DOHH2 (cell line): Measurements from ENCODE around the gene IL18.

Experiments
- H3F3A ChIP-seq: fragments of 200-600 bp; sonication (generic), shearing (Covaris generic); 2 replicates; pipeline ENCODE4 v1.6.0; 2016; ENCODE audit warnings: antibody characterized with exemption, mild to moderate bottlenecking; ENCODE audit not compliant: control insufficient read depth, insufficient read depth
- H3K27ac ChIP-seq: fragments of 200-600 bp; sonication (generic); 2 replicates; pipeline ENCODE4 v1.5.1; 2014; ENCODE audit warnings: low read depth, mild to moderate bottlenecking, low read length, moderate library complexity
- H3K27me3 ChIP-seq: fragments of 200-600 bp; sonication (generic); 2 replicates; pipeline ENCODE4 v1.6.1; 2014; ENCODE audit warnings: mild to moderate bottlenecking, low read length, mixed read lengths; ENCODE audit not compliant: control insufficient read depth
- H3K36me3 ChIP-seq: fragments of 200-600 bp; sonication (generic); 2 replicates; pipeline ENCODE4 v1.6.1; 2014; ENCODE audit warnings: mild to moderate bottlenecking, low read length, moderate library complexity, mixed read lengths; ENCODE audit not compliant: control insufficient read depth
- H3K4me1 ChIP-seq: fragments of 200-600 bp; sonication (generic); 2 replicates; pipeline ENCODE4 v1.6.1; 2014; ENCODE audit warnings: mild to moderate bottlenecking, low read length, mixed read lengths; ENCODE audit not compliant: control insufficient read depth
- H3K4me2 ChIP-seq: fragments of 200-600 bp; sonication (generic); 2 replicates; pipeline ENCODE4 v1.6.0; 2014; ENCODE audit warnings: mild to moderate bottlenecking, low read length, moderate library complexity
- H3K4me3 ChIP-seq: fragments of 200-600 bp; sonication (generic); 2 replicates; pipeline ENCODE4 v1.5.1; 2014; ENCODE audit warnings: mild to moderate bottlenecking, low read length, mixed read lengths
- H3K79me2 ChIP-seq: fragments of 200-600 bp; sonication (generic); 2 replicates; pipeline ENCODE4 v1.6.1; 2014; ENCODE audit warnings: mild to moderate bottlenecking, low read length, mixed read lengths; ENCODE audit not compliant: control insufficient read depth
- H3K9me2 ChIP-seq: fragments of 200-600 bp; sonication (generic); replicated peaks from 2 replicates; pipeline ENCODE4 v1.6.1; 2014; ENCODE audit warnings: mild to moderate bottlenecking, low read length, mixed read lengths; ENCODE audit not compliant: control insufficient read depth
- H3K9me3 ChIP-seq: fragments of 200-600 bp; sonication (generic); 2 replicates; pipeline ENCODE4 v1.6.1; 2014; ENCODE audit warnings: antibody characterized with exemption, low read length, mixed read lengths; ENCODE audit not compliant: control insufficient read depth, insufficient read depth
- H4K20me1 ChIP-seq: fragments of 200-600 bp; sonication (generic); 2 replicates; pipeline ENCODE4 v1.6.0; 2014; ENCODE audit warnings: low read depth, mild to moderate bottlenecking, antibody characterized with exemption, low read length, moderate library complexity; ENCODE audit not compliant: control insufficient read depth, insufficient read depth
- EZH2phosphoT487 ChIP-seq: fragments of 200-600 bp; sonication (generic); IDR thresholded peaks from 2 replicates; pipeline ENCODE4 v1.6.1; 2017; ENCODE audit warnings: borderline replicate concordance, mild to moderate bottlenecking, antibody characterized with exemption, low read length, moderate library complexity, mixed read lengths
- TF ChIP-seq, protein P1 (sequence below): fragments of 200-600 bp; sonication (generic); IDR thresholded peaks from one replicate; pipeline ENCODE4 v1.5.1; 2014; ENCODE audit warnings: antibody characterized with exemption, mild to moderate bottlenecking, low read depth, low read length; ENCODE audit not compliant: poor library complexity, severe bottlenecking

The IL18 gene

DNA sequence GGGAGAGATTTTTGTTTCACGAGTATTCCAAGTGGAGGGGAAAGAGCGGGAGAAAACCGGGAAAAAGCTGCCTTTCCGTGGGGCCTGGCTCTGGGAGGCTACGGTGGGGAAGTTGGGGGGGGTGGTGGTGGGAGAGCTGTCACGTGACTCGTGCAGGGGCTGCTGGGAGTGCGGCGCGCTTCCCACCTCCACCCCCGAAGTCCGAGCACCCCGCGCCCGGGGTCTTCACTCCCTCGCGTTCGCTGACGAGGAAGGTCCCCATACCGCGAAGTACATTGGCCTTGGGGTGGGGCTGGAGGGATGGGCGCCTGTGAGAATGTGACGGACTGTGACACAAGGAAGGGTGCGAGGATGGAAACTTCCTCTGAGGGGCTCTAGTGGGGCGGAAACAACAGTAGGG is 3.3 kb upstream of the IL18 start, which contains the start of gene TEX12:
Gene TEX12 (plus strand): TSS at position 228 of the 400 bp plus-strand sequence. CDS start 1,897 bp downstream, outside the sequence.
- H3K27me3 ChIP-seq, result peaks cover 3% of the 10 kb centered on the region; the same call in 1 of the 2 replicates
- no peaks in the 10 kb centered on the region for H3K36me3 ChIP-seq
- H3K4me2 ChIP-seq, result no peak within 1 kb of the TSS
- H3F3A ChIP-seq, result no peaks in the 10 kb centered on the region
- no peaks in the 10 kb centered on the region for H3K79me2 ChIP-seq
- no peak within 1 kb of the TSS for H3K4me3 ChIP-seq
- H3K4me1 ChIP-seq, result 0 out of 2 replicates have a peak, but pooled peaks cover 2% of the 10 kb centered on the region
- H4K20me1 ChIP-seq, result no peaks in the 10 kb centered on the region
- no peak within 1 kb of the TSS for H3K27ac ChIP-seq
- H3K9me2 ChIP-seq, result no peaks in the 10 kb centered on the region
- no peaks in the 10 kb centered on the region for H3K9me3 ChIP-seq
- TF ChIP-seq, protein P1, sequence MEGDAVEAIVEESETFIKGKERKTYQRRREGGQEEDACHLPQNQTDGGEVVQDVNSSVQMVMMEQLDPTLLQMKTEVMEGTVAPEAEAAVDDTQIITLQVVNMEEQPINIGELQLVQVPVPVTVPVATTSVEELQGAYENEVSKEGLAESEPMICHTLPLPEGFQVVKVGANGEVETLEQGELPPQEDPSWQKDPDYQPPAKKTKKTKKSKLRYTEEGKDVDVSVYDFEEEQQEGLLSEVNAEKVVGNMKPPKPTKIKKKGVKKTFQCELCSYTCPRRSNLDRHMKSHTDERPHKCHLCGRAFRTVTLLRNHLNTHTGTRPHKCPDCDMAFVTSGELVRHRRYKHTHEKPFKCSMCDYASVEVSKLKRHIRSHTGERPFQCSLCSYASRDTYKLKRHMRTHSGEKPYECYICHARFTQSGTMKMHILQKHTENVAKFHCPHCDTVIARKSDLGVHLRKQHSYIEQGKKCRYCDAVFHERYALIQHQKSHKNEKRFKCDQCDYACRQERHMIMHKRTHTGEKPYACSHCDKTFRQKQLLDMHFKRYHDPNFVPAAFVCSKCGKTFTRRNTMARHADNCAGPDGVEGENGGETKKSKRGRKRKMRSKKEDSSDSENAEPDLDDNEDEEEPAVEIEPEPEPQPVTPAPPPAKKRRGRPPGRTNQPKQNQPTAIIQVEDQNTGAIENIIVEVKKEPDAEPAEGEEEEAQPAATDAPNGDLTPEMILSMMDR, result no peak
- no peak for TF ChIP-seq EZH2phosphoT487

DNA sequence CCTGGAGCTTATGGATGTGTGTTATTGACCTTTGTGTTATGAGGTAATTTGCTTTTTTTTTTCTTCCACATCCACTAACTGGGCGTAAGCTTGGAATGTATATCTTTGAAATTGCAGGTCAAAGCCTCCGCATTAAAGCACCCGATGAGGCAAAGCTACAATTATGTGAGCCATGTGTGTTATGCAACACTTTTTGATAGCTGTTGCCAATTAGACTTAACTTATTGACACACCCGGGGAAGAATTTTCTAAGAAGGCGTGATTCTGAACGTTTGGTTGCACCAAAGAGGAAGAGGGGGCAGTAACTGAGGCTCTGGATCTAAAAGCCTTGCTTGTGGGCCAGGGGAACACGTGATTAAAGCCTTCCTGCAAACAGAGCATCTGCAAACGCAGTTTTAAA is 2.7 kb upstream of the IL18 start:
- TF ChIP-seq EZH2phosphoT487, result no peak
- TF ChIP-seq, protein P1, result no peak
- Histone ChIP-seq H3K9me2 (no peaks in the 10 kb centered on the region), H3K36me3 (no peaks in the 10 kb centered on the region), H3K9me3 (no peaks in the 10 kb centered on the region), H4K20me1 (no peaks in the 10 kb centered on the region), H3F3A (no peaks in the 10 kb centered on the region), H3K79me2 (no peaks in the 10 kb centered on the region), H3K27ac (no peak overlapping the region), H3K4me2 (no peak overlapping the region), H3K27me3 (peaks cover 3% of the 10 kb centered on the region; the same call in 1 of the 2 replicates), H3K4me1 (0 out of 2 replicates have a peak, but pooled peaks cover 2% of the 10 kb centered on the region), H3K4me3 (no peak overlapping the region)

GRCh38 chr11:112165049-112165448 is 1.2 kb upstream of the IL18 start:
- Histone ChIP-seq H3K27me3 (peaks cover 3% of the 10 kb centered on the region; the same call in 1 of the 2 replicates), H3K9me2 (no peaks in the 10 kb centered on the region), H4K20me1 (no peaks in the 10 kb centered on the region), H3F3A (no peaks in the 10 kb centered on the region), H3K36me3 (no peaks in the 10 kb centered on the region), H3K27ac (no peak overlapping the region), H3K79me2 (no peaks in the 10 kb centered on the region), H3K9me3 (no peaks in the 10 kb centered on the region), H3K4me2 (no peak overlapping the region), H3K4me3 (no peak overlapping the region), H3K4me1 (peaks cover 6% of the 10 kb centered on the region; the same call in 1 of the 2 replicates)
- TF ChIP-seq, protein P1, result no peak
- TF ChIP-seq EZH2phosphoT487, result no peak
